ENCODE results near the gene CROCC2.

GRCh38 chr2:241036964-241037421 lies 130.9 kb downstream of the CROCC2 start:
- TF ChIP-seq CTCF (IDR thresholded peaks at IDR 0.05) (no peak), POLR2A (IDR thresholded peaks at IDR 0.05) (no peak)

Data from lower leg skin (tissue), 3 donors.